DND-41 (cell line): ENCODE data around the gene XPR1.
"Not testable (repeated sequence)": the region's sequence is repeated elsewhere in the genome, so short reads cannot be mapped to it uniquely, and the experiment has no call there.

ENCODE experiments used
- ATAC-seq: fragments of 200-7000 bp; cut with Tn5 transposase; 3 replicates; pipeline ENCODE4 v1.9.1; 2021; ENCODE audit warnings: low read depth; ENCODE audit not compliant: insufficient read depth
- DNase-seq: peaks from one replicate; pipeline ENCODE4 v3.0.0-alpha.2; 2020
- H2AFZ ChIP-seq: 2 replicates; pipeline ENCODE4 v1.6.0; 2012; ENCODE audit warnings: low read depth, low read length
- H3K27ac ChIP-seq: 2 replicates; pipeline ENCODE4 v1.5.1; 2012; ENCODE audit warnings: low read length, inconsistent platforms
- H3K27me3 ChIP-seq: fragments of 200-600 bp; sonication (generic); 2 replicates; pipeline ENCODE4 v1.6.0; 2012; ENCODE audit warnings: low read length, mild to moderate bottlenecking, inconsistent platforms; ENCODE audit not compliant: insufficient read depth, poor library complexity
- H3K36me3 ChIP-seq: 2 replicates; pipeline ENCODE4 v1.5.1; 2012; ENCODE audit warnings: low read length, inconsistent platforms; ENCODE audit not compliant: insufficient read depth
- H3K4me1 ChIP-seq: 2 replicates; pipeline ENCODE4 v1.5.1; 2012; ENCODE audit warnings: mild to moderate bottlenecking, low read length; ENCODE audit not compliant: insufficient read depth
- H3K4me2 ChIP-seq: 2 replicates; pipeline ENCODE4 v1.6.0; 2012; ENCODE audit warnings: mild to moderate bottlenecking, moderate library complexity, low read length, inconsistent platforms; ENCODE audit not compliant: insufficient read depth
- H3K4me3 ChIP-seq, 2 experiments: fragments of 200-600 bp in 1 of 2; shearing (Covaris generic) in 1 of 2; 2 replicates each; pipeline ENCODE4 v1.5.1; 2012 to 2016; ENCODE audit warnings: inconsistent platforms in 2 of 2, low read length in 2 of 2, mild to moderate bottlenecking in 2 of 2, low read depth in 1 of 2, moderate library complexity in 1 of 2
- H3K79me2 ChIP-seq: 2 replicates; pipeline ENCODE4 v1.6.0; 2012; ENCODE audit warnings: low read length, inconsistent platforms; ENCODE audit not compliant: insufficient read depth
- H3K9ac ChIP-seq: 2 replicates; pipeline ENCODE4 v1.6.0; 2012; ENCODE audit warnings: low read depth, mild to moderate bottlenecking, inconsistent platforms, low read length, moderate library complexity
- H3K9me3 ChIP-seq: 2 replicates; pipeline ENCODE4 v1.5.1; 2012; ENCODE audit warnings: low read length, moderate library complexity, mild to moderate bottlenecking, inconsistent platforms; ENCODE audit not compliant: insufficient read depth, severe bottlenecking
- H4K20me1 ChIP-seq: 2 replicates; pipeline ENCODE4 v1.6.0; 2012; ENCODE audit warnings: low read length; ENCODE audit not compliant: insufficient read depth
- EZH2 ChIP-seq: IDR thresholded peaks from 3 replicates; pipeline ENCODE4 v1.6.1; 2012; ENCODE audit warnings: borderline replicate concordance, low read depth, mild to moderate bottlenecking, moderate library complexity, low read length, inconsistent platforms; ENCODE audit not compliant: severe bottlenecking
- TF ChIP-seq, protein P1 (sequence below): IDR thresholded peaks from 2 replicates; pipeline ENCODE4 v1.5.1; 2012; ENCODE audit warnings: borderline replicate concordance, low read length, moderate library complexity, mild to moderate bottlenecking; ENCODE audit not compliant: poor library complexity, severe bottlenecking; ENCODE audit errors: extremely low read depth

XPR1 gene

DNA sequence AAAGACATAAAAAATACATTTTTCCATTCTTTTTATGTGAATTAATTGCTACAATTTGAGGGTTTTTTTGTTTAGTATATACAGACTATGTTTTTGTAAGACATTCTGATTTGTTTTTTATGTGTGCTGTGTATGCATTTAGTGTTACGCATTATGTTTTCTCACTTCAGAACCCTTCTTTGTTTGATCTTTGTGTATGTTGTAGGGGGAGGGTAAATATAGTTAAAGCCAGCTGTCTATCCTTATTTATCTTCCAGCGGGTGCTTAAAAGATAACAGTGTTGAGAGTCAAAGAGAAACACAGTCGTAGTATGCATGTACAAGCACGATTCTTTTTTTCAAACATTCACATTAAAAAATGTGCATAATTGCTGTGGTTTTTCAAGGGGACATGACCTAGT lies 183.4 kb downstream of the XPR1 start:
- Histone ChIP-seq H3K9ac (no peak overlapping the region), H3K79me2 (no peaks in the 10 kb centered on the region), H3K4me1 (no peaks in the 10 kb centered on the region), H4K20me1 (no peaks in the 10 kb centered on the region), H3K27ac (no peak overlapping the region), H3K36me3 (peaks cover 3% of the 10 kb centered on the region; the same call in 1 of the 2 replicates), H3K9me3 (no peaks in the 10 kb centered on the region), H3K4me3 (no peak overlapping the region), H3K4me2 (no peak overlapping the region), H3K27me3 (no peaks in the 10 kb centered on the region), H2AFZ (no peak overlapping the region)
- no peak for TF ChIP-seq EZH2
- TF ChIP-seq, protein P1, sequence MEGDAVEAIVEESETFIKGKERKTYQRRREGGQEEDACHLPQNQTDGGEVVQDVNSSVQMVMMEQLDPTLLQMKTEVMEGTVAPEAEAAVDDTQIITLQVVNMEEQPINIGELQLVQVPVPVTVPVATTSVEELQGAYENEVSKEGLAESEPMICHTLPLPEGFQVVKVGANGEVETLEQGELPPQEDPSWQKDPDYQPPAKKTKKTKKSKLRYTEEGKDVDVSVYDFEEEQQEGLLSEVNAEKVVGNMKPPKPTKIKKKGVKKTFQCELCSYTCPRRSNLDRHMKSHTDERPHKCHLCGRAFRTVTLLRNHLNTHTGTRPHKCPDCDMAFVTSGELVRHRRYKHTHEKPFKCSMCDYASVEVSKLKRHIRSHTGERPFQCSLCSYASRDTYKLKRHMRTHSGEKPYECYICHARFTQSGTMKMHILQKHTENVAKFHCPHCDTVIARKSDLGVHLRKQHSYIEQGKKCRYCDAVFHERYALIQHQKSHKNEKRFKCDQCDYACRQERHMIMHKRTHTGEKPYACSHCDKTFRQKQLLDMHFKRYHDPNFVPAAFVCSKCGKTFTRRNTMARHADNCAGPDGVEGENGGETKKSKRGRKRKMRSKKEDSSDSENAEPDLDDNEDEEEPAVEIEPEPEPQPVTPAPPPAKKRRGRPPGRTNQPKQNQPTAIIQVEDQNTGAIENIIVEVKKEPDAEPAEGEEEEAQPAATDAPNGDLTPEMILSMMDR: no peak
- DNase-seq: no peak
- ATAC-seq: no peak

DNA sequence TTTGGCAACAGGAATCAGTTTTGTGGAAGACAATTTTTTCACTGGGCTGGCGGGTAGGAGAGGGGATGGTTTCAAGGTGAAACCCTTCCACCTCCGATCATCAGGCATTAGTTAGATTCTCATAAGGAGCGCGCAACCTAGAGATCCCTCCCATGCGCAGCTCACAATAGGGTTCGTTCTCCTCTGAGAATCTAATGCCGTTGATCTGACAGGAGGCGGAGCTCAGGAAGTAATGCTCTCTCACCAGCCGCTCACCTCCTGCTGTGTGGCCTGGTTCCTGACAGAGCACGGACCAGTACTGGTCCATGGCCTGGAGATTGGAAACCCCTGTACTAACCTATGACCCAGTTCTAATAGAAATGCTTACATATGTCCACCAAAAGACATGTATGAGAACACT lies 184.3 kb downstream of the XPR1 start:
- ATAC-seq (no peak), DNase-seq (no peak)
- no peak for TF ChIP-seq EZH2
- TF ChIP-seq, protein P1: no peak
- Histone ChIP-seq H3K4me2 (no peak overlapping the region), H3K9ac (no peak overlapping the region), H3K27ac (no peak overlapping the region), H2AFZ (no peak overlapping the region), H3K4me1 (no peaks in the 10 kb centered on the region), H3K27me3 (no peaks in the 10 kb centered on the region), H3K36me3 (peaks cover 3% of the 10 kb centered on the region; the same call in 1 of the 2 replicates), H3K4me3 (no peak overlapping the region), H4K20me1 (no peaks in the 10 kb centered on the region), H3K9me3 (no peaks in the 10 kb centered on the region), H3K79me2 (no peaks in the 10 kb centered on the region)

DNA sequence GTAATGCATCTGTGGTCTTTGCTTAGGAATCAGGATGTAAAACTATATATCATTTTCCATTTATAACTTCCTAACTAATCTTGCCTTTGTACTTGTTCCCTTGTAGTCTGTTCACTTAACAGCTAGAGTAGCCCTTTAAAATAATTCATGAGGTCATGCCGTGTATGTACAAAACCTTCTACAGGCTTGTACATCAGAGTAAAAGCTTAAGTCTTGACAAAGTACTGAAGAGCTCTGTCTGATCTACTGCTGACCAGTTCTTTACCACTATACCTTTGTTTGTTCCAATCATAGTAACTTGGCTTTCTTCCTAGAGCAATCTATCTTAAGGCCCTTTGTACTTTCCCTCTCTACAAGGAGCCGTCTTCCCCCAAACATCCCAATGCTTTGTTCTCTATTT lies 190.1 kb downstream of the XPR1 start:
- Histone ChIP-seq H4K20me1 (no peaks in the 10 kb centered on the region), H2AFZ (no peak overlapping the region)

DNA sequence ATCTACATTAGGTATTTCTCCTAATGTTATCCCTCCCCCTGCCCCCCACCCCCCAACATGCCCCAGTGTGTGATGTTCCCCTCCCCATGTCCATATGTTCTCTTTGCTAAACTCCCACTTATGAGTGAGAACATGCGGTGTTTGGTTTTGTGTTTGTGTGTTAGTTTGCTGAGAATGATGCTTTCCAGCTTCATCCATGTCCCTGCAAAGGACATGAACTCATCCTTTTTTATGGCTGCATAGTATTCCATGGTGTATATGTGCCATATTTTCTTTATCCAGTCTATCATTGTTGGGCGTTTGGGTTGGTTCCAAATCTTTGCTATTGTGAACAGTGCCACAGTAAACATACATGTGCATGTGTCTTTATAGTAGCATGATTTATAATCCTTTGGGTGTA lies 199.7 kb downstream of the XPR1 start:
- DNase-seq, H3K9me3 ChIP-seq, H3K4me3 ChIP-seq, H3K79me2 ChIP-seq, H3K27ac ChIP-seq, H3K4me2 ChIP-seq, H3K4me1 ChIP-seq, H3K9ac ChIP-seq, H2AFZ ChIP-seq, H4K20me1 ChIP-seq, H3K27me3 ChIP-seq, ATAC-seq: not testable (repeated sequence)
- peaks cover 19% of the 10 kb centered on the region; the same call in 1 of the 2 replicates for H3K36me3 ChIP-seq

More for the DNA sequence above, 190.1 kb downstream of the XPR1 start:
- no peaks in the 10 kb centered on the region for H3K9me3 ChIP-seq
- no peaks in the 10 kb centered on the region for H3K27me3 ChIP-seq
- no peaks in the 10 kb centered on the region for H3K4me1 ChIP-seq
- no peaks in the 10 kb centered on the region for H3K79me2 ChIP-seq
- DNase-seq (no peak), ATAC-seq (no peak)
- H3K27ac ChIP-seq: no peak overlapping the region
- 0 out of 2 replicates have a peak, but pooled peaks cover 3% of the 10 kb centered on the region for H3K36me3 ChIP-seq
- TF ChIP-seq EZH2: no peak
- TF ChIP-seq, protein P1: no peak
- H3K4me2 ChIP-seq: no peak overlapping the region
- H3K9ac ChIP-seq: no peak overlapping the region
- no peak overlapping the region for H3K4me3 ChIP-seq

DNA sequence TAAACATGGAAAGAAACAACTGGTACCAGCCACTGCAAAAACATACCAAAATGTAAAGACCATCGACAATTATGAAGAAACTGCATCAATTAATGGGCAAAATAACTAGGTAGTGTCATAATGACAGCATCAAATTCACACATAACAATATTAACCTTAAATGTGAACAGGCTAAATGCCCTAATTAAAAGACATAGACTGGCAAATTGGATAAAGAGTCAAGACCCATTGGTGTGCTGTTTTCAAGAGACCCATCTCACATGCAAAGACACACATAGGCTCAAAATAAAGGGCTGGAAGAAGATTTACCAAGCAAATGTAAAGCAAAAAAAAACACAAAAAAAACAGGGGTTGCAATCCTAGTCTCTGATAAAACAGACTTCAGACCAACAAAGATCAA lies 201.4 kb downstream of the XPR1 start:
- not testable (repeated sequence) for H3K4me1 ChIP-seq, H2AFZ ChIP-seq, H3K9me3 ChIP-seq, DNase-seq, H3K4me2 ChIP-seq, H3K27me3 ChIP-seq, H3K27ac ChIP-seq, ATAC-seq, H3K9ac ChIP-seq, H4K20me1 ChIP-seq, H3K4me3 ChIP-seq, H3K79me2 ChIP-seq
- H3K36me3 ChIP-seq: peaks cover 24% of the 10 kb centered on the region; the same call in 1 of the 2 replicates
